NCI-H1417 treated with DMSO at 0.1 percent for 48 hours (cell line): Measurements from ENCODE around the gene PDXP.

Experiments
- DNase-seq: peaks from one replicate; lab custom pipeline; 2025; lab: John Stamatoyannopoulos, UW

Gene PDXP

DNA sequence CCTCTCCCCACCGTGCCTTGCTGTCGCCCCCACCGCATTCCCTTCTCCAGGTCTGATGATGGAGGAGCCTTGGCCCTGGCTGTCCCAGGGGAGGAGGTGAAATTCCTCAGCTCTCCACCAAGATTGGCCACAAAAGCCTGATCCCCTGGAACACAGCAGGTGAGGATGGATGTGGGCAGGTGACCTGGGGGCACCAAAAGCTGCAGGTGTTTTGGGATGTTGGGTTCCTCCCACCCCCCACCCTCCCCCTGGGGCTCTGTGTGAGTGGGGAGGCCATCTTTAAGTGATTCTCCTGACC is 39.0 kb downstream of the PDXP start:
- DNase-seq: no peak

DNA sequence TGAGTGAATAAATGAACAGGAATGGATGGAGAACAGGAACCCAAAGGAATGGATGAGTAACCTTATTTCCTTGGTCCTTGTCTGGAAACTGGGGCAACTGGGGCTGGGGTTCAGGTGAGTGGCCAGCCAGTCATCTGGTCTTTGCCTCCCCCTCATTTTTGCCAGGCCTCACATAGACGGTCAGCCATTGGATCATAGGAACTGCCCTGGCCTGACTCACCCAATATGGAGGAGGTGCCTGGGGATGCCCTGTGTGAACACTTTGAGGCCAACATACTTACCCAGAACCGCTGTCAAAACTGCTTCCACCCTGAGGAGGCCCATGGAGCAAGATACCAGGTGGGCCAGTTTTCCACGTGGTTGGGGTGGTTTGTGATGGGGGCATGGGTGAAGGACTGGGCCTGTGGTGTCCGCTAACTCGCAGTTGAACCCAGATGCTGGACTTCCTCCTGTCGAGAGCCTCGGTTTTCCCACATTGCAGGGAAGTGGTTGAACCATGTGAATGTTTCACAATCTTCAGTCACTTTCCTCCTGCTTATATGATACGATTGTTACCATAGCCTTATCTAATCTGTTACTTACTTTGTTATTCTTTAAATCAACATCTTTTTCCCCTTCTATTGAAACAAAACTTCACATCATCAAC is 42.7 kb downstream of the PDXP start:
- no peak for DNase-seq

DNA sequence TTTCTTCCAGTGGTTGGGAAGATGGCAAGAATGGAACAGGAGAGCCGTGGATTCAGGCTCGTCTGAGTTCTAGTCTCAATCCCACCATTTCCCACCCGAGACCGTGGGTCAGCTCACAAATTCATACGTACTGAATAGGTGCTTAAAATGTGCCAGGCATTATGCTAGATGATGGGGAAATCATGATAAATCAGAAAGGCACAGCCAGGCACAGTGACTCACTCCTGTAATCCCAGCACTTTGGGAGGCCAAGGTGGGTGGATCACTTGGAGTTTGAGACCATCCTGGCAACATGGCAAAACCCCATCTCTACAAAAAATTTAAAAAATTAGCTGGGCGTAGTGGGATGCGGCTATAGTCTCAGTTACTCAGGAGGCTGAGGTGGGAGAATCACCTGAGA is 45.4 kb downstream of the PDXP start:
- no peak for DNase-seq

DNA sequence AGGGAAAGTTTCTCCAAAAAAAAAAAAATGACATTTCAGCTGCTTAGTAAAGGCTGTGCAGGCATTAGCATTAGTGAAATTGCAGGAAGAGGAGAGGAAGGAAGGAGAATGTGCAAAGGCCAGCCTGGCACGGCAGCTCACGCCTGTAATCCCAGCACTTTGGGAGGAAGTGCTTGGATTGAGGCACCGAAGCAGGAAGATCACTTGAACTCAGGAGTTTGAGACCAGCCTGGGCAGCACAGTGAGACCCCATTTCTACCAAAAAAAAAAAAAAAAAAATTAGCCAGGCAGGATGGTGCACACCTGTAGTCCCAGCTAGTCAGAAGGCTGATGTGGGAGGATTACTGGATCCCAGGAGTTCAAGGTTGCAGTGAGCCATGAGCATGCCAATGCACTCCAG is 46.1 kb downstream of the PDXP start:
- DNase-seq: no peak

DNA sequence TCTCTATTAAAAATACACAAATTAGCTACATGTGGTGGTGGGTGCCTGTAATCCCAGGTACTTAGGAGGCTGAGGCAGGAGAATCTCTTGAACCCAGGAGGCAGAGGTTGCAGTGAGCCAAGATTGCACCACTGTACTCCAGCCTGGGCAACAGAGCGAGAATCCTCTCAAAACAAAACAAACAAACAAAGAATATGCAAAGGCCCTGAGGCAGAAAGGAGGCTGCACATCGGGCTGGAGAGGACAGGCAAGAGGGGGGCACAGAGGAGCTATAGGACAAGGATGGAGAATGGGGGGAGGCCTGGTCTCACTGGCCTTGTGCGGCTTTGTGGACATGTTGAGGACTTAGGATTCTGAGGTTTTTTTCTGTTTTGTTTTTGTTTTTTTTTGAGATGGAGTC is 46.7 kb downstream of the PDXP start:
- no peak for DNase-seq

DNA sequence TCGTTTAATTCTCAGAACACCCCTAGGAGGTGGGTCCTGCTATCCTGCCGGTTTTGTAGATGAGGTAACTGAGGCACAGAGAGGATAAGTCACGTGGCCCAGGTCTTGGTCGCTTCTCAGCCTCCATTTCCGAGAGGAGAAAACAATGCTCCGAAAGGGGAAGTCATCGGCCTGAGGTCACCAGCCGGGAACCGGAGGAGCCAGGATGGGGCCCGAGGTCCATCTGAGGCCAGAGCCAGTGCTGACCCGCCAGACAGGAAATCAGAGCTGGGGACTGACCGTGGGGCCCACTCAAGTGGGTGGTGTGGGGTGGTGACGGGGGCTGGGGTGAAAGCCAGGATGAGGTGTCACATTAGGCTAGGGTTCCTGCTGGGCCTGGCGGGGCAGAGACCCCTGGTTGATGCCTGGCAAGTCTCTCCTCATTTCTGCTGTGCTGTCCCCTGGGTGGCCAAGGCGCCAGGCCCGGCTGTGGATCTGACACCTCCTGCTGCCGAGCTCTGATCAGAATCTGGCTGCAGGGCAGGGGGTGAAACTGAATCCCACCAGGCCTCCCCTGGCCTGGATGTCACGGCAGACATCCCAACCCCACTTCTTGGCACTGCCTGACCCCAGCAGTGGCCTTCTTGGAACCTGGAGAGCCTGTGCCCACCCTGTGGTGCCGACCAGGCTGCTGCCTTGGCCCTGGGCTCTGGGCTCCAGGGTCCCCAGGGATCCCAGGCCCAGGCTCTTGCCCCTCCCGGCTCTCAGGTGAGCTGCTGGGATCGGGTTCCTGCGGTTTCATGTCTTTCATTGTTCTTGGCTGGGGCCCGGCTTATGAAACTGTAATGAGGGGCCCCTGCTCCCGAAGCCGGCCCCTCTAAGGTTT is 50.3 kb downstream of the PDXP start:
- no peak for DNase-seq

DNA sequence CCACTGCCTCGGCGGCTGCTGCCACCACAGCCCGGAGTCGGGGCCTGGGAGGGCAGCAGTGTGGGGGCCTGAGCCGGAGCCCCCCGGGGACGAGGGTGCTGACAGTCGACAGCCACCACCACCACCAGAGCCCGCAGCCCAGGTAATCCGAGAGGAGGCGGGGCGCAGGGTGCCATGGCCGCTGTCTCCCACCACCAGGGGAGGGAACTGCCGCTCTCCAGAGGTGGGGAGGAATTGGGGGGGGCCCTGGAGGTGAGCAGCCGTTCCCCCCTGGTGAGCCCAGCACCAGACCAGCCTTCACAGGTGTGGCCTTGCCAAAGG is 50.9 kb downstream of the PDXP start:
- DNase-seq: no peak

DNA sequence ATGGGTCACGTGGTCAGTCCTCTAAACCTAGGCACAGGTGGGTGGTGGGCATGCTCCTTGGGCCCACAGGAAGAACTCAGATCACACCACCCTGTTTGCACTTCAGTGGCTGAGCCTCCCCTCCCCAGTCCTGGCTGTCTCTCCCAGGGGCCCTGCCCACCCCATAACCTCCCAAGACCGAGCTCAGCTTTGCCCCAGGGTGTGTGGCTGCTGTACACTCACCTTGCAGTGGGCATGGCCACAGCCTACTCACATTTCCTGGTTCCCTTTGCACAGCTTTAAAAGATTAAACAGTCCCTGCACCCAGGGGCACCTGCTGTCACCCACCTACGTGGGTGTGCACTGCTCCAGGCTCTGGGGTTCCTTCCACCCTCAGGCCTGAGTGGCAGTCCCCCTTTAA is 52.2 kb downstream of the PDXP start:
- no peak for DNase-seq

DNA sequence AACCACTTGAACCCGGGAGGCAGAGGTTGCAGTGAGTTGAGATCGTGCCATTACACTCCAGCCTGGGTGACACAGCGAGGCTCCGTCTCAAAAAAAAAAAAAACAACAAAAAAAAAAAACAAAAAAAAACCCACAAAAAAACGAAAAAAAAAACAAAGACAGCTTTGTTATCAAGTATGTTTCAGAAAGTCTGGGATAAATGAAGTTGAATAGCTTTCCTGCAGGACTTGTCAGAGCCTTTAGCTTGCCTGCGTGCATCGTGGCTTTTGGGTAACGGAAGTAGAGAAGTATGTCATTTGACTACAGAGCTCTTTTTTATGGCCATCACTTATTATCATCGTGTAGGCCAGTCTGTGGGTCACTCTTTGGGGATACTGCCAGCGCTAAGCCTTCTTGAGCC is 53.0 kb downstream of the PDXP start:
- DNase-seq: no peak

DNA sequence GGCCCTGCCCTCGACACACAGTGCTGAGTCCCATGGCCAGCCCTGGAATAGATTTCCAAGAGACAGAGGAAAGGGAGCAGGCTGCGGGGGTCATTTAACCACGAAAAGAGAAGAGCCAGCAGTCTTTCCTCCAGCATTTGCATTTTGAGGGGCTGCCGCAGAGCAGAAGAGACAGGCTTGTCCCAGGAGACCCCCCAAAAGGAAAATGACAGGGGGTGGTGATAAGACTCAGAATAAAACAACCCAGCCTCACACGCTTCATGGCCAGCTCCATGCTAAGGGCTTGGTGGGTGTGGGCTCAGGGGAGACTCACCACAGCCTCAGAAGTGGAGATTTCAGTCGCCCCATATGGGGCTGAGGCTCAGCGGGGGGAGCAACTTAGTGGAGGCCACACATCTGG is 55.2 kb downstream of the PDXP start:
- no peak for DNase-seq

DNA sequence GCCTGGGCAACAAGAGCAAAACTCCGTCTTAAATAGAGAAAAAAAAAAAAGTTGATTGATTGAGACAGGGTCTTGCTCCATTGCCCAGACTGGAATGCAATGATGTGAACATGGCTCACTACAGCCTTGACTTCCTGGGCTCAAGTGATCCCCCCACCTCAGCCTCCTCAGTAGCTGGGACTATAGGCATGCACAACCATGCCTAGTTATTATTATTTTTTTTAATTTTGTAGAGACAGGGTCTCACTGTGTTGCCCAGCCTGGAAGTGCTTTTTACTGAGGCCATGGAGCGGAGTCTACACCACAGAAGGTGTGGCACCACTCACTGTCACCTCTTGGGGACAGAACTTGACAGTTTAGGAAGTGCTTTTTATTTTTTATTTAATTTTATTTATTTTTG is 56.1 kb downstream of the PDXP start:
- DNase-seq: no peak

DNA sequence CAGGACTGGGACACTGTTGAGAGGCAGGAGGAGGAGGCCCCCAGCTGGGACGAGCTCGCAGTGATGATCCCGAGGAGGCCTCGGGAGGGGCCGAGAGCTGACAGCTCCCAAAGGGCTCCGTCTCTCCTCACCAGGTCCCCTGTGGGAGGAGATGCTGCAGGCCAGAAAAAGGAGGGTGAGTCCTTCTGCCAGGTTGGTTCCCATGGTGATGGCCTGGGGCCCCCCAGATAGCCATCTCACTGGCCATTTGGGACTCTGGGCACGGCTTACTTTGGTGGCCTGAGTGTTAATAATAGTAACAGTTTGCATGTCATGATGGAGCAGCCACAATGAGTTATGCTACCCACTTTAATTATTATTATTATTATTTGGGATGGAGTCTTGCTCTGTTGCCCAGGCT is 57.2 kb downstream of the PDXP start:
- DNase-seq: no peak
